GM23338 (cell line): ENCODE results near the gene RAB11FIP4. TPM values are rescaled to one million over a fixed set of nuclear protein-coding genes. Genes with fewer than 3 reads are reported as not detected.
"Not testable (repeated sequence)": the region's sequence is repeated elsewhere in the genome, so short reads cannot be mapped to it uniquely, and the experiment has no call there.

Source experiments
- ATAC-seq: fragments of 200-7000 bp; cut with Tn5 transposase; 3 replicates; pipeline ENCODE4 v1.9.1; 2020
- DNase-seq: peaks from one replicate; pipeline ENCODE4 v3.0.0-alpha.2; 2015; ENCODE audit warnings: low spot score
- H2AFZ ChIP-seq: fragments of 200-600 bp; sonication (generic); 2 replicates; pipeline ENCODE4 v1.8.0; 2016; ENCODE audit warnings: antibody characterized with exemption, mild to moderate bottlenecking, moderate library complexity
- H3F3A ChIP-seq: fragments of 200-600 bp; sonication (generic); replicated peaks from 2 replicates; pipeline ENCODE4 v1.8.0; 2017; ENCODE audit warnings: antibody characterized with exemption, mixed run types, low read depth
- H3K27ac ChIP-seq: fragments of 200-600 bp; sonication (generic); 2 replicates; pipeline ENCODE4 v1.6.1; 2016; ENCODE audit warnings: low read depth
- H3K27me3 ChIP-seq: fragments of 200-600 bp; sonication (generic); 2 replicates; pipeline ENCODE4 v1.8.0; 2016; ENCODE audit warnings: mild to moderate bottlenecking, mixed run types, moderate library complexity; ENCODE audit not compliant: insufficient read depth
- H3K36me3 ChIP-seq: fragments of 200-600 bp; sonication (generic); 2 replicates; pipeline ENCODE4 v1.8.0; 2016; ENCODE audit warnings: mild to moderate bottlenecking; ENCODE audit not compliant: insufficient read depth
- H3K4me1 ChIP-seq: fragments of 200-600 bp; sonication (generic); 2 replicates; pipeline ENCODE4 v1.8.0; 2016; ENCODE audit warnings: mild to moderate bottlenecking, moderate library complexity; ENCODE audit not compliant: insufficient read depth
- H3K4me2 ChIP-seq: fragments of 200-600 bp; sonication (generic); 2 replicates; pipeline ENCODE4 v1.7.1; 2017; ENCODE audit warnings: mixed run types
- H3K4me3 ChIP-seq: fragments of 200-600 bp; sonication (generic); 2 replicates; pipeline ENCODE4 v1.6.1; 2016; ENCODE audit warnings: mixed run types
- H3K79me2 ChIP-seq: fragments of 200-600 bp; sonication (generic); replicated peaks from 2 replicates; pipeline ENCODE4 v1.8.0; 2017; ENCODE audit warnings: mild to moderate bottlenecking; ENCODE audit not compliant: insufficient read depth
- H3K9me2 ChIP-seq: fragments of 200-600 bp; sonication (generic); 2 replicates; pipeline ENCODE4 v1.8.0; 2017; ENCODE audit not compliant: insufficient read depth
- H4K20me1 ChIP-seq: fragments of 200-600 bp; sonication (generic); replicated peaks from 2 replicates; pipeline ENCODE4 v1.8.0; 2017; ENCODE audit warnings: mild to moderate bottlenecking; ENCODE audit not compliant: insufficient read depth
- H3K27ac Mint-ChIP-seq: 2 replicates; pipeline ENCODE4 v1.8.0; 2020; ENCODE audit warnings: inconsistent platforms, mild to moderate bottlenecking, moderate library complexity, mixed read lengths
- H3K27me3 Mint-ChIP-seq: 3 replicates; pipeline ENCODE4 v1.8.0; 2022; ENCODE audit warnings: low read depth, mild to moderate bottlenecking, moderate library complexity, mixed read lengths, inconsistent platforms; ENCODE audit not compliant: insufficient read depth, poor library complexity
- H3K36me3 Mint-ChIP-seq: 3 replicates; pipeline ENCODE4 v1.8.0; 2021; ENCODE audit warnings: low read depth, mild to moderate bottlenecking, inconsistent platforms, moderate library complexity, mixed read lengths
- H3K4me1 Mint-ChIP-seq: 3 replicates; pipeline ENCODE4 v1.8.0; 2020; ENCODE audit warnings: mild to moderate bottlenecking, inconsistent platforms, mixed read lengths
- H3K4me3 Mint-ChIP-seq: 3 replicates; pipeline ENCODE4 v1.8.0; 2021; ENCODE audit warnings: moderate library complexity, mild to moderate bottlenecking, inconsistent platforms, mixed read lengths
- H3K9me3 Mint-ChIP-seq: 3 replicates; pipeline ENCODE4 v1.8.0; 2020; ENCODE audit warnings: moderate library complexity, mild to moderate bottlenecking, inconsistent platforms, mixed read lengths
- CREB1 ChIP-seq: fragments of 250-450 bp; sonication (Bioruptor Pico); IDR thresholded peaks from 2 replicates; pipeline ENCODE4 v1.5.0; 2020; ENCODE audit warnings: low read depth, mild to moderate bottlenecking, moderate library complexity
- CTCF ChIP-seq, 2 experiments: fragments of 200-600 bp in 1 of 2; sonication (generic) in 1 of 2; conservative IDR thresholded peaks; 2 replicates each; pipeline versions ENCODE4 v1.5.1 to v1.6.1; 2016 to 2017; ENCODE audit warnings: antibody characterized with exemption in 2 of 2, low read depth in 2 of 2, mild to moderate bottlenecking in 2 of 2, moderate library complexity in 1 of 2
- EZH2 ChIP-seq: fragments of 200-600 bp; sonication (generic); IDR thresholded peaks from one replicate; pipeline ENCODE4 v1.8.0; 2017; ENCODE audit warnings: antibody characterized with exemption, mild to moderate bottlenecking, low read depth; ENCODE audit not compliant: unreplicated experiment
- EZH2phosphoT487 ChIP-seq: fragments of 200-600 bp; sonication (generic); IDR thresholded peaks from one replicate; pipeline ENCODE4 v1.8.1; 2018; ENCODE audit warnings: antibody characterized with exemption; ENCODE audit not compliant: unreplicated experiment
- JUNB ChIP-seq: IDR thresholded peaks from one replicate; pipeline ENCODE4 v1.6.1; 2016; ENCODE audit warnings: antibody characterized with exemption; ENCODE audit not compliant: unreplicated experiment
- NANOG ChIP-seq: IDR thresholded peaks from 2 replicates; pipeline ENCODE4 v1.6.1; 2016; ENCODE audit warnings: antibody characterized with exemption, borderline replicate concordance
- POLR2AphosphoS5 ChIP-seq: IDR thresholded peaks from 2 replicates; pipeline ENCODE4 v1.6.1; 2016; ENCODE audit warnings: antibody characterized with exemption, low read depth
- REST ChIP-seq: IDR thresholded peaks from one replicate; pipeline ENCODE4 v1.6.1; 2018; ENCODE audit warnings: antibody characterized with exemption; ENCODE audit not compliant: unreplicated experiment
- STAT1 ChIP-seq: IDR thresholded peaks from one replicate; pipeline ENCODE4 v1.6.1; 2016; ENCODE audit warnings: antibody characterized with exemption; ENCODE audit not compliant: unreplicated experiment
- ZNF114 ChIP-seq: fragments of 250-450 bp; sonication (Bioruptor Pico); IDR thresholded peaks from 2 replicates; pipeline ENCODE4 v1.5.0; 2020; ENCODE audit warnings: mild to moderate bottlenecking, moderate library complexity
- ZNF331 ChIP-seq: fragments of 250-450 bp; sonication (Bioruptor Pico); IDR thresholded peaks from 2 replicates; pipeline ENCODE4 v1.5.0; 2020; ENCODE audit warnings: low read depth, mild to moderate bottlenecking, moderate library complexity
- ZNF462 ChIP-seq: fragments of 250-450 bp; sonication (Bioruptor Pico); IDR thresholded peaks from 2 replicates; pipeline ENCODE4 v1.5.0; 2020; ENCODE audit warnings: mild to moderate bottlenecking, moderate library complexity
- polyA plus RNA-seq: library from polyadenylated mRNA; unstranded; fragments of >200 nt; fragmentation: Nextera tagmentation; extraction: Ambion mirVana; gene quantifications from 2 replicates; pipeline ENCODE4 v1.2.1, GENCODE V29; 2016
- total RNA-seq: library from RNA; depleted of rRNA; stranded (reverse); fragments of >200 nt; shearing (Covaris generic); gene quantifications from 2 replicates; pipeline ENCODE4 v1.2.3, GENCODE V29; 2014

The RAB11FIP4 gene
- total and polyA plus RNA-seq, 2 experiments from 2014 or later, result 26.0 to 65.6 TPM

- not testable (repeated sequence) for H3K9me2 ChIP-seq, H3K36me3 Mint-ChIP-seq, H4K20me1 ChIP-seq, H2AFZ ChIP-seq, DNase-seq, H3K36me3 ChIP-seq, H3K9me3 Mint-ChIP-seq, H3K27me3 Mint-ChIP-seq, H3K79me2 ChIP-seq, H3K4me3 Mint-ChIP-seq, H3K27ac ChIP-seq, H3K4me1 ChIP-seq, H3K27ac Mint-ChIP-seq, H3K4me3 ChIP-seq, H3F3A ChIP-seq, H3K4me1 Mint-ChIP-seq, ATAC-seq, H3K4me2 ChIP-seq, H3K27me3 ChIP-seq
Observed at GRCh38 chr17:31442856-31443255, 51.4 kb downstream of the RAB11FIP4 start.

- H2AFZ ChIP-seq, result no peak overlapping the region
- Mint-ChIP-seq H3K27me3 (peaks cover 4% of the 10 kb centered on the region), H3K4me3 (no peak overlapping the region), H3K36me3 (no peaks in the 10 kb centered on the region), H3K27ac (peak overlapping the region; percentile 36), H3K9me3 (no peaks in the 10 kb centered on the region), H3K4me1 (peaks cover 3% of the 10 kb centered on the region; the same call in 2 of the 3 replicates)
- H3K27me3 ChIP-seq, result no peaks in the 10 kb centered on the region
- H3K4me3 ChIP-seq, result no peak overlapping the region
- H3K4me2 ChIP-seq, result no peak overlapping the region
- no peak overlapping the region for H3K27ac ChIP-seq
- H4K20me1 ChIP-seq, result no peaks in the 10 kb centered on the region
- DNase-seq (no peak), ATAC-seq (no peak)
- H3K9me2 ChIP-seq, result no peaks in the 10 kb centered on the region
- H3K79me2 ChIP-seq, result no peaks in the 10 kb centered on the region
- H3K36me3 ChIP-seq, result no peaks in the 10 kb centered on the region
- H3K4me1 ChIP-seq, result no peaks in the 10 kb centered on the region
- H3F3A ChIP-seq, result no peaks in the 10 kb centered on the region
- TF ChIP-seq NANOG (no peak), EZH2phosphoT487 (no peak), REST (no peak), CREB1 (CRISPR knock-in tag) (no peak), STAT1 (no peak), JUNB (no peak), EZH2 (no peak), ZNF114 (CRISPR knock-in tag) (no peak), ZNF462 (no peak), ZNF331 (CRISPR knock-in tag) (no peak), POLR2AphosphoS5 (no peak), CTCF (conservative IDR thresholded peaks at IDR 0.05; ENCODE audit: low read depth in 2 of 2) (no peak)
Observed at GRCh38 chr17:31443386-31443785, 51.9 kb downstream of the RAB11FIP4 start.
